ENCODE data around the gene KLHL22.

- TF ChIP-seq, protein P1, sequence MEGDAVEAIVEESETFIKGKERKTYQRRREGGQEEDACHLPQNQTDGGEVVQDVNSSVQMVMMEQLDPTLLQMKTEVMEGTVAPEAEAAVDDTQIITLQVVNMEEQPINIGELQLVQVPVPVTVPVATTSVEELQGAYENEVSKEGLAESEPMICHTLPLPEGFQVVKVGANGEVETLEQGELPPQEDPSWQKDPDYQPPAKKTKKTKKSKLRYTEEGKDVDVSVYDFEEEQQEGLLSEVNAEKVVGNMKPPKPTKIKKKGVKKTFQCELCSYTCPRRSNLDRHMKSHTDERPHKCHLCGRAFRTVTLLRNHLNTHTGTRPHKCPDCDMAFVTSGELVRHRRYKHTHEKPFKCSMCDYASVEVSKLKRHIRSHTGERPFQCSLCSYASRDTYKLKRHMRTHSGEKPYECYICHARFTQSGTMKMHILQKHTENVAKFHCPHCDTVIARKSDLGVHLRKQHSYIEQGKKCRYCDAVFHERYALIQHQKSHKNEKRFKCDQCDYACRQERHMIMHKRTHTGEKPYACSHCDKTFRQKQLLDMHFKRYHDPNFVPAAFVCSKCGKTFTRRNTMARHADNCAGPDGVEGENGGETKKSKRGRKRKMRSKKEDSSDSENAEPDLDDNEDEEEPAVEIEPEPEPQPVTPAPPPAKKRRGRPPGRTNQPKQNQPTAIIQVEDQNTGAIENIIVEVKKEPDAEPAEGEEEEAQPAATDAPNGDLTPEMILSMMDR (conservative IDR thresholded peaks at IDR 0.05; ENCODE audit: low read length), result peak; percentile 92
- no peak for TF ChIP-seq EZH2phosphoT487 (IDR thresholded peaks at IDR 0.05; ENCODE audit: borderline replicate concordance)
These were observed 39.4 kb downstream of the KLHL22 start for GRCh38 chr22:20456064-20456721.

Data from Loucy (cell line).